Measurements from ENCODE around the gene PCDHGB7.
"Not testable (repeated sequence)": the region's sequence is repeated elsewhere in the genome, so short reads cannot be mapped to it uniquely, and the experiment has no call there.

- not testable (repeated sequence) for TF ChIP-seq CTCF, POLR2AphosphoS5 (IDR thresholded peaks at IDR 0.05)
Observed at GRCh38 chr5:141414548-141415274, 2.8 kb upstream of the PCDHGB7 start.

All from breast epithelium (tissue), 3 donors.